Measurements from ENCODE around the gene ZNF407.

The ZNF407 gene

DNA sequence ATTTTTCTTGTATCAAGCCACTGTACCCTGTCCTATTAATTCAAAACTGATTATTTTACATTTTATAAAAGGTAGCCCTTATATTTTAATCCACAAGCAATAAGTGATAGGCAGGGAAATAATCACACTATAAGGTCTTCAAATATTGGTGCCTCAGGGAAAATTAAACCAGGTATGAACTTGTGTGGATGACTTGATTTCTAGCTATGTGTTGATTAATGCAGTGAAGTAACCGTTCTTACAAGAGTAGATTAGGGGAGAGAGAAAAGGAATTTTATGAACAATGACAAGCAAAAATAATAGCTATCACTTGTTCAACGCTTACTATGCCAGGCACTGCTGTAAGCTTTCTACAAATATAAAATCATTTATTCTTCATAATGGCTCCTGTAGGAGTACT lies 411.6 kb downstream of the ZNF407 start:
- TF ChIP-seq GABPA (IDR thresholded peaks at IDR 0.05; ENCODE audit: low read depth) = no peak
- TF ChIP-seq SPI1 (IDR thresholded peaks at IDR 0.05; ENCODE audit: borderline replicate concordance, low read depth) = no peak
- no peak for TF ChIP-seq REST (IDR thresholded peaks at IDR 0.05; ENCODE audit: insufficient replicate concordance, low read depth)
- TF ChIP-seq POLR2AphosphoS5 (IDR thresholded peaks at IDR 0.05; ENCODE audit: low read depth) = no peak
- Histone ChIP-seq H3K27ac (replicated peaks) (no peak overlapping the region), H3K4me3 (replicated peaks; ENCODE audit: insufficient read depth, low read length) (no peak overlapping the region)

GRCh38 chr18:75009878-75010277 lies 412.2 kb downstream of the ZNF407 start:
- no peak for DNase-seq (ENCODE audit: low read depth in 1 of 2, low spot score in 1 of 2)
- Histone ChIP-seq H3K27me3 (ENCODE audit: insufficient read depth, poor library complexity, severe bottlenecking) (no peaks in the 10 kb centered on the region), H3K4me3 (replicated peaks; ENCODE audit: insufficient read depth, low read length) (no peak overlapping the region), H3K27ac (replicated peaks) (no peak overlapping the region)
- TF ChIP-seq CTCF (IDR thresholded peaks at IDR 0.05; ENCODE audit: insufficient read depth, low read length) (no peak), REST (IDR thresholded peaks at IDR 0.05; ENCODE audit: insufficient replicate concordance, low read depth) (no peak), POLR2AphosphoS5 (IDR thresholded peaks at IDR 0.05; ENCODE audit: low read depth) (no peak), SPI1 (IDR thresholded peaks at IDR 0.05; ENCODE audit: borderline replicate concordance, low read depth) (no peak), GABPA (IDR thresholded peaks at IDR 0.05; ENCODE audit: low read depth) (no peak)

More for the DNA sequence above, 411.6 kb downstream of the ZNF407 start:
- no peaks in the 10 kb centered on the region for H3K27me3 ChIP-seq (ENCODE audit: insufficient read depth, poor library complexity, severe bottlenecking)
- no peak for DNase-seq (ENCODE audit: low read depth in 1 of 2, low spot score in 1 of 2)

GRCh38 chr18:75010278-75010677 lies 412.6 kb downstream of the ZNF407 start:
- TF ChIP-seq POLR2AphosphoS5 (IDR thresholded peaks at IDR 0.05; ENCODE audit: low read depth) (no peak), SPI1 (IDR thresholded peaks at IDR 0.05; ENCODE audit: borderline replicate concordance, low read depth) (no peak), GABPA (IDR thresholded peaks at IDR 0.05; ENCODE audit: low read depth) (no peak), CTCF (IDR thresholded peaks at IDR 0.05; ENCODE audit: insufficient read depth, low read length) (no peak), REST (IDR thresholded peaks at IDR 0.05; ENCODE audit: insufficient replicate concordance, low read depth) (no peak)
- DNase-seq (ENCODE audit: low read depth in 1 of 2, low spot score in 1 of 2) = no peak
- H3K4me3 ChIP-seq (replicated peaks; ENCODE audit: insufficient read depth, low read length) = no peak overlapping the region
- no peak overlapping the region for H3K27ac ChIP-seq (replicated peaks)
- H3K27me3 ChIP-seq (ENCODE audit: insufficient read depth, poor library complexity, severe bottlenecking) = no peaks in the 10 kb centered on the region
